ENCODE measurements around the gene STH. TPM values are rescaled to one million over a fixed set of nuclear protein-coding genes. Genes with fewer than 3 reads are reported as not detected.

The STH gene
- total RNA-seq, 4 donors from 2014 or later, result not detected

- Histone ChIP-seq H3K4me3 (no peak overlapping the region), H3K36me3 (peaks cover 0 to 15% (median 2%) of the 10 kb centered on the region in 4 donors), H3K27me3 (no peaks in the 10 kb centered on the region), H3K9me3 (no peaks in the 10 kb centered on the region), H3K4me1 (no peaks in the 10 kb centered on the region), H3K27ac (replicated peaks in 1 of 4) (no peak overlapping the region)
- no peak for DNase-seq (ENCODE audit: extremely low spot score)
- intact Hi-C loops (cut with DNase I), result no loop called here
- 75% methylated on average over 29 of the region's 31 CpGs for WGBS
- TF ChIP-seq CTCF (IDR thresholded peaks at IDR 0.05) (no peak), POLR2AphosphoS5 (IDR thresholded peaks at IDR 0.05) (no peak), POLR2A (IDR thresholded peaks at IDR 0.05; ENCODE audit: low read depth) (no peak), EP300 (IDR thresholded peaks at IDR 0.05) (no peak)
Measured at GRCh38 chr17:45983614-45984310, 15.3 kb upstream of the STH start.

GRCh38 chr17:45984368-45984767 lies 14.7 kb upstream of the STH start:
- H3K4me1 ChIP-seq, result no peaks in the 10 kb centered on the region
- no peak overlapping the region for H3K4me3 ChIP-seq
- no peak for TF ChIP-seq CTCF (IDR thresholded peaks at IDR 0.05)
- no peak for TF ChIP-seq POLR2AphosphoS5 (IDR thresholded peaks at IDR 0.05)
- TF ChIP-seq EP300 (IDR thresholded peaks at IDR 0.05), result no peak
- TF ChIP-seq POLR2A (IDR thresholded peaks at IDR 0.05; ENCODE audit: low read depth), result no peak
- intact Hi-C loops (cut with DNase I), result no loop called here
- 90% methylated on average over 4 of the region's 5 CpGs for WGBS
- H3K9me3 ChIP-seq, result no peaks in the 10 kb centered on the region
- no peaks in the 10 kb centered on the region for H3K27me3 ChIP-seq
- no peak overlapping the region for H3K27ac ChIP-seq (replicated peaks in 1 of 4)
- no peak for DNase-seq (ENCODE audit: extremely low spot score)
- H3K36me3 ChIP-seq, result peaks cover 0 to 15% (median 2%) of the 10 kb centered on the region in 4 donors

GRCh38 chr17:45985447-45985846 lies 13.6 kb upstream of the STH start:
- TF ChIP-seq POLR2A (IDR thresholded peaks at IDR 0.05; ENCODE audit: low read depth) (no peak), CTCF (IDR thresholded peaks at IDR 0.05) (no peak), POLR2AphosphoS5 (IDR thresholded peaks at IDR 0.05) (no peak), EP300 (IDR thresholded peaks at IDR 0.05) (no peak)
- no peaks in the 10 kb centered on the region for H3K27me3 ChIP-seq
- DNase-seq (ENCODE audit: extremely low spot score), result no peak
- WGBS, result 88% methylated on average over 4 of the region's 4 CpGs
- intact Hi-C loops (cut with DNase I), result no loop called here
- no peak overlapping the region for H3K4me3 ChIP-seq
- H3K27ac ChIP-seq (replicated peaks in 1 of 4), result no peak overlapping the region
- no peaks in the 10 kb centered on the region for H3K9me3 ChIP-seq
- H3K36me3 ChIP-seq, result peaks cover 0 to 15% (median 2%) of the 10 kb centered on the region in 4 donors
- no peaks in the 10 kb centered on the region for H3K4me1 ChIP-seq

- peaks cover 0 to 15% (median 2%) of the 10 kb centered on the region in 4 donors for H3K36me3 ChIP-seq
- no peak overlapping the region for H3K4me3 ChIP-seq
- H3K9me3 ChIP-seq, result no peaks in the 10 kb centered on the region
- no peak for TF ChIP-seq EP300 (IDR thresholded peaks at IDR 0.05)
- no peak for TF ChIP-seq CTCF (IDR thresholded peaks at IDR 0.05)
- TF ChIP-seq POLR2AphosphoS5 (IDR thresholded peaks at IDR 0.05), result no peak
- no peak for TF ChIP-seq POLR2A (IDR thresholded peaks at IDR 0.05; ENCODE audit: low read depth)
- H3K4me1 ChIP-seq, result no peaks in the 10 kb centered on the region
- no peak for DNase-seq (ENCODE audit: extremely low spot score)
- no peaks in the 10 kb centered on the region for H3K27me3 ChIP-seq
- H3K27ac ChIP-seq (replicated peaks in 1 of 4), result no peak overlapping the region
- intact Hi-C loops (cut with DNase I), result no loop called here
- WGBS, result 91% methylated on average over 3 of the region's 4 CpGs
Measured at GRCh38 chr17:45986056-45986455, 13.0 kb upstream of the STH start.

- Histone ChIP-seq H3K27ac (replicated peaks in 1 of 4) (no peak overlapping the region), H3K4me3 (no peak overlapping the region), H3K27me3 (no peaks in the 10 kb centered on the region), H3K9me3 (no peaks in the 10 kb centered on the region), H3K36me3 (peaks cover 0 to 15% (median 2%) of the 10 kb centered on the region in 4 donors), H3K4me1 (no peaks in the 10 kb centered on the region)
- 86% methylated on average over 4 of the region's 5 CpGs for WGBS
- DNase-seq (ENCODE audit: extremely low spot score), result no peak
- no peak for TF ChIP-seq EP300 (IDR thresholded peaks at IDR 0.05)
- no peak for TF ChIP-seq CTCF (IDR thresholded peaks at IDR 0.05)
- no peak for TF ChIP-seq POLR2A (IDR thresholded peaks at IDR 0.05; ENCODE audit: low read depth)
- TF ChIP-seq POLR2AphosphoS5 (IDR thresholded peaks at IDR 0.05), result no peak
- intact Hi-C loops (cut with DNase I), result no loop called here
Measured at GRCh38 chr17:45987706-45988105, 11.3 kb upstream of the STH start.

Data from esophagus muscularis mucosa (tissue), 4 donors.